NCI-H446 treated with DMSO at 0.1 percent for 48 hours (cell line): Measurements from ENCODE around the gene PEX5.
"Not testable (repeated sequence)": the region's sequence is repeated elsewhere in the genome, so short reads cannot be mapped to it uniquely, and the experiment has no call there.

ENCODE experiments used
- DNase-seq: peaks from one replicate; lab custom pipeline; 2025; lab: John Stamatoyannopoulos, UW

Gene PEX5

DNA sequence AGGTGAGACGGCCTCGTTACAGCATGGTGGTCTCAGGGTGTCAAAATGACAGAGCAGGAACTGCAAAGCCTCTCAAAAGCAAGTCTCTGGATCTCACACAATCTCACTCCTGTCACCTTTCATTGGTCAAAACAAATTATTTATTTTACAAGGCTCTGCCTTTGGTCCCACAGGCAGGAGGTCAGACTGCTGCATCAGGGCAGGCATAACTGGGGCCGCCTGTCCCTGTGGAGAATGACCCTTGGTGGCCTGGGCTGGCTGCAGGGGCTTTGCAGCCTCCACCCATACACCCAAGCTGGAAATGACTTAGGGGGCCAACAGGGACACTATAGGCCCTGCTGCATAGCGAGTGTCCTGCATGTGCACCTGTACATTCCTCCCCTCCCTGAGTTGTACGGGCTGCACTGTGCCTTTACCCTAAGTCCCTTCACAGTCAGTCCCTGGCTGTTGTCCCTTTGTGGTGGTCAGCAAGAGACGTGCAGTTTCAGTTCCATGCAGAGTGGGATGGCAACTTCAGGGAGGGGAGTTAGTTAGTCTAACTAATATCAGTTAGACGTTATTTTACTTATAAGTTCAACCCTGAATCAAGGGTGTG lies 28.1 kb downstream of the PEX5 start:
- no peak for DNase-seq

DNA sequence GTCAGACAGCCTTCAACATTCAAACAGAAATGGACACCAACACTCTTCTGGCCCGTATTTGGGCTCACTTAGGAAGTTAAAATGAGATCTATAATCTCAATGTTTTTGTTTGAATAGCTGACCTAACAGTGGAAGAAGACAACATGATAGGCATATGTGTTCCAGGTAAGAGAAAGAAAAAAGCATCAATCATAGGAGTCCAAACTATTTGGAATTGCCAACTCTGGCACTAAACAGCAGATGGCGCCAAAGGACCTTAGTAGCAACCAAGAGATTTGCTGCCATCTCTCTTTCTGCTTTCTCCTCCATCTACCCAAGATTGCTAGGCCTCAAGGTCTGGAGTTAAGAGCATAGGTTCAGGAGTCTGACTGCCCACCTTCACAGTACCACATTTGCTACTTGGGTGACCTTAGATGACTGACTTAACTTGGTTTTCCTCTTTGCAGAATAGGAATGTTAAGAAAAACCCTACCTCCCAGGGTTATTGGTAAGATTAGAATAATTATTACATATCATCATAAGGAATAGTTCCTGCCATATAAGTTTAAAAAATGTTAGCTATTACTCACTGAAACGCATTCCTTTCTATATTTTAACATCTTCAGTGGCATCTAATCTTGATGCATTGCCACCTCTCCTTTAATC lies 30.2 kb downstream of the PEX5 start:
- DNase-seq: peak; percentile 18

DNA sequence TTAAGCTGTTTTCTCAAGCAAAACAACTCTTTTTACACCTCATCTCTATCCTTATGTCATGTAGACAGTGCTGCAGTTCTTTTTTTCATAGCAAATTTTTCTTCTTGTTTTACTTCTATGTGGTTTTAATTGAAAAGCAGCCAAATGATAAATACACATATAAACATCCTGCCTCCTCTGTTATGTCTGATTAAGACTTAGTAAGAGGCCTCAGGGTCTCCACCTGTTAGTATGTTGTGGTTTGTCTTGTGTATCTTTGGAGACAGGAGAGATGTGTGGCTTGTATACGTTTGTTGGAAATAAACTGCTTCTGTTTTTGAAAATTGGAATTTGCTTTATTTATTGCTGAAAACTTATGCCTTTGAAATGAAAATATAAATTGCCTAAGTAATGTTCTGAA lies 32.0 kb downstream of the PEX5 start:
- no peak for DNase-seq

DNA sequence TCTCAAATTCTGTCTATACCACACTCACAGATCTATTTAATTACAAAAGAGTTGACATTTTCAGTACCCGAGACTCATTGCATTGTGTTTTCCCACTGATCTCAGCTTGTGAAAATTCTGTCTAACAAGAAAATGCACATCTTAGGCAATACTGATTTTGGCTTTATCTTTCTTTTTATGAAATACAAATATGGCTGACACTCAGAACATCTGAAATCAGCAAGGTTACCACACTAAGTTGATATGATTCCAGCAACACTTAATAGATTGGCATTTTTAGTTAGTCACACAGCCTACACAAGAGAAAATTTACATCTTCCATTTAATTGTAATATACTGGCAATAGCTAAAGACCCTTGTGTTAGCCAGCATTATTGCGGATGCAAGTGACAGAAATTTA lies 40.3 kb downstream of the PEX5 start:
- no peak for DNase-seq

DNA sequence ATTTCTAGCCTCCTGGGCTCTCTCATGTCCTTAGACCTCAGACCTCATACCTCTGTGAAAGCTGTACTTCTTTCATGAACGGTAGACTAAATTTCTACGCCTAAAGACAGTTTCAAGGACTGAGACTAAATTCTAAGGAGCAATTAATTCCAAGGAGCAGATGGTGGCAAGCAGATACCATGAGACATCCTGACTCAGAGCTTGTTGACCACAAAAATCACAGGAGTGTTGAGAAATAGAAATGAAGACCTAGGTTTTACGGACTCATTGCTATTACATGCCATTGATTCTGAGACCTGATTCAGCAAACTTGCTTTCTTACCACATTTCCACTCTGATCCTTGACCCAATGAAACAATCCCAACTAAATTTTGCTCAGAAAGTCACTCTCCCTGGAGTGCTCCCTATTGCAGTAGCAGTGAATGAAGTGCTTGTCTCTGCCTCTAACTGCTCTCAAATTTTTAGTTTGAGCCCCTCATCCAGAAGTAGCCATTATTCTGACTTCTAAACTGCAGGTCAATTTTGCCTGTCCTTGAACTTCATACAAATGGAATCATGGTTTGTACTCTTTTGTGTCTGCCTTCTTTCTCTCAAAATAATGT lies 52.0 kb downstream of the PEX5 start:
- no peak for DNase-seq

DNA sequence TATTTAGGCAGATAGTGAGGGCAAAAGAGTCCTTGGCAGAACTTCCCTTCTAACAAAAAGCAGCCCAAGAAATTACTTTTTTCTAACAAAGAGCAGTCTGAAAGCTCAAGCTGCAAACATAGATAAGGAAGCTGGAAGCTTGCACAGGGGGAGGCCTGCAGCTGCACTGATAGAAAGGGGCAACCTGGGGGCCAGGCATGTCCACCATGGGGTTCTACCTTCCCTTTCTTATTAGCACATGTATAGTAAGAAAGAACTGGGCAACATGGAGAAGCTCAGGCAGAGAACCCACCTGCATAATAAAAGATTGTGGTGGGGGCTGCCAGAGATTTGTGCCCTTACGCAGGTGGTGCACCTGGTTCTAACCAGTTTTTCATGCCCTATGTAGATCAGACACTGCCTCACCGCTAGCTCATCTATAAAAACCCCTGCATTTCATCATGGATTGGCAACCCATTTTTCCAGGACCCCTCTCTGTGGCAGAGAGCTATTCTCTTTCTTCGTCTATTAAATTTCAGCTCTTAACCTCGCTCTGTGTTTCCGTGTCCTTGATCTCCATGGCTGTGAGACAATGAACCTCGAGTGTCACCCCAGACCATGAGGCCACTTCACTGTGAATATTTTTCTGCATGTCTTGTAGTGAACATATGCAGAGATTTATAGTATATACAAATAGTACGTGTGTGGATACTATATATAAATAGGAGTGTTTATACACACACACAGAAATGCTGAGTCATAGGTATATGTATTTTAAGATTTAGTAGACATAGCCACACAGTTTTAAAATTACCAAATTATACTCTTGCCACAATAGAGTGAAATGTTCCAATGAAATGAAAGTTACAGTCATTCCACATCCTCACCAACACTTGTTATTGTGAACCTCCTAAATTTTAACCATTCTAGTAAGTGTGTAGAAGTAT lies 53.0 kb downstream of the PEX5 start:
- no peak for DNase-seq

DNA sequence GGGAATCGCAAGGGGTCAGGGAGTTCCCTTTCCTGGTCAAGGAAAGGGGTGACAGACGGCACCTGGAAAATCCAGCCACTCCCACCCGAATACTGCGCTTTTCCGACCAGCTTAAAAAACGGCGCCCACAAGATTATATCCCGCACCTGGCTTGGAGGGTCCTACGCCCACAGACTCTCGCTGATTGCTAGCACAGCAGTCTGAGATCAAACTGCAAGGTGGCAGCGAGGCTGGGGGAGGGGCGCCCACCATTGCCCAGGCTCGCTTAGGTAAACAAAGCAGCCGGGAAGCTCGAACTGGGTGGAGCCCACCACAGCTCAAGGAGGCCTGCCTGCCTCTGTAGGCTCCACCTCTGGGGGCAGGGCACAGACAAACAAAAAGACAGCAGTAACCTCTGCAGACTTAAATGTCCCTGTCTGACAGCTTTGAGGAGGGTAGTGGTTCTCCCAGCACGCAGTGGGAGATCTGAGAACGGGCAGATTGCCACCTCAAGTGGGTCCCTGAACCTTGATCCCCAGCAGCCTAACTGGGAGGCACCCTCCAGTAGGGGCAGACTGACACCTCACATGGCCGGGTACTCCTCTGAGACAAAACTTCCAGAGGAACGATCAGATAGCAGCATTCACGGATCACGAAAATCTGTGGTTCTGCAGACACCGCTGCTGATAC lies 62.0 kb downstream of the PEX5 start:
- DNase-seq: not testable (repeated sequence)

DNA sequence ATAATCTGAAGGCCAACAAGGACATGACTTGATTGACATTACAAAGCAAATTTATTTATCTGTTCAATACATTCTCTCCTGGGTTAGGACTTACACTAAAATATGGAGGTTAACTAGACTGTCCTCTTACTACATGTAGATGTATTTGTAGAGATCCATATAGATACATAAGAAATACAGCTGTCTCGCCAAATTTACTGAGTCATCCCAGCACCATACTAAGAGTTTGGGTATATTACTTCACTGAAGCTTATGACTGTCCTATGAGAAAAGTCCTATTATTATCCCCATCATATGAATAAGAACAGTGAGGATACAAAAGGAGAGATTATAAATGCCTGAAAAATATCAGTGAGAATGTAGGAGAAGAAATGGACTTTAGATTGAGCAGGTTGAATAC lies 69.6 kb downstream of the PEX5 start:
- no peak for DNase-seq
